SK-N-SH (cell line): Measurements from ENCODE around the gene TCEAL9. TPM values are rescaled to one million over a fixed set of nuclear protein-coding genes. Genes with fewer than 3 reads are reported as not detected.

ENCODE experiments used
- CTCF ChIA-PET: fragments of 300-600, 350-600 bp; formaldehyde crosslinking; extraction: SDS; loops from one replicate; lab custom pipeline; 2021; lab: Yijun Ruan, JAX
- POLR2A ChIA-PET: fragments of 350-600 bp; sonication (Branson Sonifier 250); formaldehyde crosslinking; extraction: SDS; loops from one replicate; lab custom pipeline; 2020; ENCODE audit warnings: antibody characterized with exemption, inconsistent platforms; lab: Yijun Ruan, JAX
- DNase-seq: peaks from one replicate; pipeline ENCODE4 v3.0.0; 2012
- H2AFZ ChIP-seq: fragments of 200-600 bp; sonication (generic); 2 replicates; pipeline ENCODE4 v1.8.1; 2016; ENCODE audit warnings: antibody characterized with exemption, mild to moderate bottlenecking, low read depth
- H3F3A ChIP-seq: fragments of 200-600 bp; sonication (generic); replicated peaks from 2 replicates; pipeline ENCODE3; 2016; ENCODE audit warnings: antibody characterized with exemption, mild to moderate bottlenecking; ENCODE audit not compliant: insufficient read depth
- H3K27ac ChIP-seq, 2 experiments: fragments of 200-500 bp in 1 of 2; fragments of 200-600 bp in 1 of 2; sonication (Bioruptor generic) in 1 of 2; sonication (generic), shearing (Covaris generic) in 1 of 2; 2 replicates each; pipeline versions ENCODE4 v1.5.1 to v1.6.1; 2014 to 2016; ENCODE audit warnings: low read depth in 2 of 2, inconsistent platforms in 1 of 2, low read length in 1 of 2, mild to moderate bottlenecking in 1 of 2, mixed read lengths in 1 of 2
- H3K27me3 ChIP-seq: fragments of 200-600 bp; sonication (generic), shearing (Covaris generic); 2 replicates; pipeline ENCODE4 v1.6.1; 2016; ENCODE audit warnings: mixed run types; ENCODE audit not compliant: insufficient read depth
- H3K36me3 ChIP-seq, 2 experiments: fragments of 200-500 bp in 1 of 2; fragments of 200-600 bp in 1 of 2; sonication (Bioruptor generic) in 1 of 2; sonication (generic) in 1 of 2; replicated peaks in 1 of 2; 2 replicates each; pipeline versions ENCODE3 to v1.5.1; 2014 to 2016; ENCODE audit warnings: low read length in 1 of 2, mild to moderate bottlenecking in 1 of 2; ENCODE audit not compliant: insufficient read depth in 2 of 2, control insufficient read depth in 1 of 2
- H3K4me1 ChIP-seq, 2 experiments: fragments of 200-500 bp in 1 of 2; fragments of 200-600 bp in 1 of 2; sonication (Bioruptor generic) in 1 of 2; sonication (generic), shearing (Covaris generic) in 1 of 2; 2 replicates each; pipeline versions ENCODE4 v1.5.1 to v1.6.1; 2014 to 2016; ENCODE audit warnings: low read depth in 1 of 2, low read length in 1 of 2, mixed run types in 1 of 2; ENCODE audit not compliant: insufficient read depth in 2 of 2, control insufficient read depth in 1 of 2
- H3K4me2 ChIP-seq: fragments of 200-600 bp; sonication (generic), shearing (Covaris generic); 2 replicates; pipeline ENCODE4 v1.6.1; 2017; ENCODE audit warnings: mixed run types
- H3K4me3 ChIP-seq, 2 experiments: fragments of 200-500 bp in 1 of 2; fragments of 200-600 bp in 1 of 2; sonication (Bioruptor generic) in 1 of 2; sonication (generic), shearing (Covaris generic) in 1 of 2; 2 replicates each; pipeline versions ENCODE4 v1.5.1 to v1.8.1; 2014 to 2016; ENCODE audit warnings: low read depth in 2 of 2, inconsistent platforms in 1 of 2, low read length in 1 of 2, mild to moderate bottlenecking in 1 of 2, mixed read lengths in 1 of 2, moderate library complexity in 1 of 2
- H3K79me2 ChIP-seq: fragments of 200-600 bp; sonication (generic); 2 replicates; pipeline ENCODE4 v1.8.1; 2017; ENCODE audit warnings: mild to moderate bottlenecking; ENCODE audit not compliant: insufficient read depth
- H3K9ac ChIP-seq: fragments of 200-600 bp; sonication (generic); 2 replicates; pipeline ENCODE4 v1.6.1; 2017; ENCODE audit warnings: mixed run types
- H3K9me2 ChIP-seq: fragments of 200-600 bp; sonication (generic); 2 replicates; pipeline ENCODE4 v1.6.1; 2017; ENCODE audit warnings: mixed run types
- H3K9me3 ChIP-seq: fragments of 200-600 bp; sonication (generic); 2 replicates; pipeline ENCODE4 v1.6.1; 2017; ENCODE audit warnings: mixed run types, mild to moderate bottlenecking, moderate library complexity
- H4K20me1 ChIP-seq: fragments of 200-600 bp; sonication (generic); 2 replicates; pipeline ENCODE4 v1.6.1; 2017; ENCODE audit warnings: mild to moderate bottlenecking, mixed run types; ENCODE audit not compliant: insufficient read depth
- EP300 ChIP-seq, 2 experiments: IDR thresholded peaks; 2 replicates each; pipeline versions ENCODE4 v1.4.0 to v1.6.1; 2012; ENCODE audit warnings: borderline replicate concordance in 1 of 2, low read depth in 1 of 2, low read length in 1 of 2
- EZH2phosphoT487 ChIP-seq: fragments of 200-600 bp; sonication (generic); IDR thresholded peaks from 2 replicates; pipeline ENCODE4 v1.6.1; 2017; ENCODE audit warnings: low read depth, mixed run types, mild to moderate bottlenecking, antibody characterized with exemption, moderate library complexity, borderline replicate concordance
- FOSL2 ChIP-seq: IDR thresholded peaks from 2 replicates; pipeline ENCODE4 v1.4.0; 2012; ENCODE audit warnings: low read depth, mild to moderate bottlenecking, moderate library complexity, borderline replicate concordance
- IRF3 ChIP-seq: fragments of 150-350 bp; IDR thresholded peaks from 2 replicates; pipeline ENCODE4 v1.6.1; 2016; ENCODE audit warnings: mild to moderate bottlenecking, low read depth, low read length
- JUND ChIP-seq: IDR thresholded peaks from 2 replicates; pipeline ENCODE4 v1.4.0; 2012
- MAX ChIP-seq: IDR thresholded peaks from 2 replicates; pipeline ENCODE4 v1.4.0; 2012; ENCODE audit warnings: low read depth
- MEF2A ChIP-seq: IDR thresholded peaks from 2 replicates; pipeline ENCODE4 v1.4.0; 2012; ENCODE audit warnings: low read depth, borderline replicate concordance
- NFIC ChIP-seq: IDR thresholded peaks from 2 replicates; pipeline ENCODE4 v1.4.0; 2012; ENCODE audit warnings: borderline replicate concordance
- NRF1 ChIP-seq: IDR thresholded peaks from 2 replicates; pipeline ENCODE4 v1.6.1; 2012; ENCODE audit warnings: low read depth, mild to moderate bottlenecking, low read length
- POLR2AphosphoS5 ChIP-seq: IDR thresholded peaks from 2 replicates; pipeline ENCODE4 v1.6.1; 2012; ENCODE audit warnings: low read depth, low read length
- RAD21 ChIP-seq: IDR thresholded peaks from 2 replicates; pipeline ENCODE4 v1.6.1; 2012; ENCODE audit warnings: mild to moderate bottlenecking, low read length
- RCOR1 ChIP-seq: fragments of 150-350 bp; IDR thresholded peaks from 2 replicates; pipeline ENCODE4 v1.6.1; 2017; ENCODE audit warnings: antibody characterized with exemption, low read length
- REST ChIP-seq: IDR thresholded peaks from 2 replicates; pipeline ENCODE4 v1.6.1; 2012; ENCODE audit warnings: mild to moderate bottlenecking, low read depth, low read length, moderate library complexity
- RFX5 ChIP-seq: IDR thresholded peaks from 2 replicates; pipeline ENCODE4 v1.6.1; 2012; ENCODE audit warnings: mild to moderate bottlenecking, improper control_type of control experiment, low read length
- RXRA ChIP-seq: IDR thresholded peaks from 2 replicates; pipeline ENCODE4 v1.4.0; 2012; ENCODE audit warnings: low read depth, mild to moderate bottlenecking, borderline replicate concordance
- SIN3A ChIP-seq: IDR thresholded peaks from 2 replicates; pipeline ENCODE4 v1.6.1; 2012; ENCODE audit warnings: low read depth, mild to moderate bottlenecking, low read length, moderate library complexity, borderline replicate concordance
- TAF1 ChIP-seq: IDR thresholded peaks from 2 replicates; pipeline ENCODE4 v1.6.1; 2012; ENCODE audit warnings: low read depth, mild to moderate bottlenecking, low read length, moderate library complexity, borderline replicate concordance
- TCF12 ChIP-seq: IDR thresholded peaks from 2 replicates; pipeline ENCODE4 v1.4.0; 2012
- USF1 ChIP-seq: IDR thresholded peaks from 2 replicates; pipeline ENCODE4 v1.4.0; 2012; ENCODE audit warnings: low read depth, borderline replicate concordance
- YY1 ChIP-seq: IDR thresholded peaks from 2 replicates; pipeline ENCODE4 v1.4.0; 2012; ENCODE audit warnings: low read depth, mild to moderate bottlenecking
- ZBTB33 ChIP-seq: IDR thresholded peaks from 2 replicates; pipeline ENCODE4 v1.4.0; 2012; ENCODE audit warnings: low read depth, borderline replicate concordance
- WGBS: methylation state at CpG from one replicate; pipeline ENCODE4 v1.1.6; 2017; ENCODE audit warnings: low lambda C conversion rate; 5-methylcytosine and 5-hydroxymethylcytosine counted together
- polyA plus RNA-seq, 3 experiments: library from polyadenylated mRNA; depleted of rRNA; stranded (reverse); fragments of >200 nt; gene quantifications; 2 replicates each; pipeline ENCODE4 v1.2.3, GENCODE V29; 2012

Gene TCEAL9
- polyA plus RNA-seq, 1 of the 3 experiments (the other 2 are of a cell fraction) = 27.7 TPM

GRCh38 chrX:103398421-103398864 is 42.1 kb downstream of the TCEAL9 start (continued):
- no peak for TF ChIP-seq REST
- no peak for TF ChIP-seq NRF1
- TF ChIP-seq, all 33 proteins: peak for 3

GRCh38 chrX:103399744-103400143 is 43.4 kb downstream of the TCEAL9 start:
- POLR2A ChIA-PET = no interaction called here
- no peak for DNase-seq
- no peaks in the 10 kb centered on the region for H4K20me1 ChIP-seq
- TF ChIP-seq POLR2AphosphoS5 (no peak), YY1 (no peak), FOSL2 (no peak), JUND (no peak), ZBTB33 (no peak), USF1 (no peak), RCOR1 (no peak), TCF12 (no peak), SIN3A (no peak), IRF3 (no peak), RAD21 (no peak), MAX (no peak), RXRA (no peak), MEF2A (no peak), EZH2phosphoT487 (no peak), TAF1 (no peak), RFX5 (no peak), EP300 (IDR thresholded peaks at IDR 0.05; ENCODE audit: borderline replicate concordance in 1 of 2, low read depth in 1 of 2, low read length in 1 of 2) (no peak), NFIC (no peak), NRF1 (no peak)
- TF ChIP-seq, all 33 proteins: peak for 0
- Histone ChIP-seq H2AFZ (no peak overlapping the region), H3K4me2 (no peak overlapping the region), H3K27me3 (no peaks in the 10 kb centered on the region; the same call in 1 of the 2 replicates), H3K79me2 (no peaks in the 10 kb centered on the region), H3K4me3 (no peak overlapping the region), H3K27ac (no peak overlapping the region), H3K9me3 (no peaks in the 10 kb centered on the region), H3K36me3 (no peaks in the 10 kb centered on the region), H3F3A (no peaks in the 10 kb centered on the region), H3K9me2 (no peaks in the 10 kb centered on the region), H3K9ac (no peak overlapping the region), H3K4me1 (peaks cover 0 to 5% of the 10 kb centered on the region in 2 experiments; a peak in 1 of 4 replicates)
- CTCF ChIA-PET = no interaction called here
- 28% methylated on average over 1 of the region's 1 CpG for WGBS
